Heart right ventricle (tissue), 16 donors: ENCODE measurements around the gene SMTN. TPM values are rescaled to one million over a fixed set of nuclear protein-coding genes. Genes with fewer than 3 reads are reported as not detected.

Source experiments
- ATAC-seq, 8 donors: fragments of 200-7000 bp; cut with Tn5 transposase; one replicate each; pipeline ENCODE4 v1.9.1; 2020; ENCODE audit warnings: mild to moderate bottlenecking in 8 of 8, moderate library complexity in 8 of 8, moderate number of reproducible peaks in 1 of 8
- DNase-seq, 2 donors: peaks; one replicate each; pipeline ENCODE4 v3.0.0-alpha.2; 2020
- H3K27ac ChIP-seq, 10 donors: fragments of 200-600 bp; sonication (generic) in 2 of 10; one replicate each; pipeline versions ENCODE4 v1.5.0 to v1.8.0; 2020 to 2022; ENCODE audit warnings: mild to moderate bottlenecking in 3 of 10
- H3K27me3 ChIP-seq, 7 donors: fragments of 200-600 bp; one replicate each; pipeline ENCODE4 v1.8.0; 2021 to 2022; ENCODE audit warnings: mild to moderate bottlenecking in 2 of 7
- H3K36me3 ChIP-seq, 9 donors: fragments of 200-600 bp; sonication (generic) in 1 of 9; one replicate each; pipeline versions ENCODE4 v1.5.0 to v1.8.0; 2020 to 2022; ENCODE audit warnings: mild to moderate bottlenecking in 2 of 9
- H3K4me1 ChIP-seq, 9 donors: fragments of 200-600 bp; sonication (generic) in 1 of 9; one replicate each; pipeline versions ENCODE4 v1.5.0 to v1.8.0; 2020 to 2022; ENCODE audit warnings: mild to moderate bottlenecking in 4 of 9
- H3K4me3 ChIP-seq, 10 donors: fragments of 200-600 bp; sonication (generic) in 2 of 10; one replicate each; pipeline versions ENCODE4 v1.5.0 to v1.8.0; 2020 to 2022; ENCODE audit warnings: mild to moderate bottlenecking in 7 of 10, moderate library complexity in 2 of 10
- H3K9me3 ChIP-seq, 11 donors: fragments of 200-600 bp in 10 of 11; sonication (generic) in 2 of 11; one replicate each; pipeline versions ENCODE4 v1.5.0 to v1.8.0; 2013 to 2022; ENCODE audit warnings: mild to moderate bottlenecking in 2 of 11, control low read depth in 1 of 11, moderate library complexity in 1 of 11
- WGBS, 2 donors: extraction: QIAGEN DNeasy Blood & Tissue Kit; methylation state at CpG; one replicate each; pipeline ENCODE4 v1.1.7; 2013; ENCODE audit warnings: inconsistent platforms in 1 of 2; 5-methylcytosine and 5-hydroxymethylcytosine counted together
- intact Hi-C, 10 donors: fragments of 100-400 bp; cut with DNase I; formaldehyde crosslinking; loops; one replicate each; pipeline versions ENCODE4 v1.11.1 to v1.14.2; 2022
- polyA plus RNA-seq, 2 donors: library from polyadenylated mRNA; stranded (reverse); fragments of 200-250 nt; gene quantifications; one replicate each; pipeline ENCODE4 v1.2.3, GENCODE V29; 2013
- total RNA-seq, 10 donors: library from RNA; stranded (reverse); fragmentation: NEBNext Ultra II Directional in 3 of 10; extraction: Animal tissue kit (Norgen Biotek cat#: 25700) in 3 of 10; gene quantifications; one replicate each; pipeline versions ENCODE4 v1.2.1 to v1.2.4, GENCODE V29; 2021 to 2023
- TF ChIP-seq, protein P1 (sequence below), 9 donors: fragments of 200-600 bp; sonication (generic) in 2 of 9; IDR thresholded peaks; one replicate each; pipeline versions ENCODE4 v1.5.0 to v1.8.0; 2021 to 2022; ENCODE audit warnings: antibody characterized with exemption in 9 of 9, mild to moderate bottlenecking in 5 of 9, moderate library complexity in 1 of 9
- donor health status: Arrhythmogenic right ventricular cardiomyopathy.
- donor health status: ischemic (EF 13 %, LVEDD 7.1; RV severe dilation, severe dysfunction).
- donor health status: healthy with polysubstance abuse.
- donor health status: DM: no; HTN: yes; CAD: no.
- donor health status: DM: no; HTN: no; CAD: no.
- donor health status: ischemic (EF 25% LVEDD 6.9; RV normal size, moderate dysfunction).
- donor health status: ischemic (EF 25% LVEDD 5.7; RV mildly dilated, moderate dysfunction).
- donor health status: healthy.
- donor health status: DM: yes; HTN: yes; CAD: no.
- donor health status: Ischemic cardiomyopathy.
- donor health status: ischemic (EF 35%, LVEDD 5.7; RV mildly dilated, moderate dysfunction).
- donor health status: nonischemic (EF 11% LVEDD 7.7; RV severe dilation, severe dysfunction).
- donor health status: DM: yes; HTN: yes; CAD: no.
- donor health status: PGD.
- donor health status: ischemic (EF 29% LVEDD 5.4; RV normal size, mild dysfunction).
- donor health status: nonischemic (EF 23%, LVEDD 6.1; RV moderate dilation, normal function).

SMTN gene
- total and polyA plus RNA-seq, 12 donors, result 64.2 to 398 (median 204) TPM

DNA sequence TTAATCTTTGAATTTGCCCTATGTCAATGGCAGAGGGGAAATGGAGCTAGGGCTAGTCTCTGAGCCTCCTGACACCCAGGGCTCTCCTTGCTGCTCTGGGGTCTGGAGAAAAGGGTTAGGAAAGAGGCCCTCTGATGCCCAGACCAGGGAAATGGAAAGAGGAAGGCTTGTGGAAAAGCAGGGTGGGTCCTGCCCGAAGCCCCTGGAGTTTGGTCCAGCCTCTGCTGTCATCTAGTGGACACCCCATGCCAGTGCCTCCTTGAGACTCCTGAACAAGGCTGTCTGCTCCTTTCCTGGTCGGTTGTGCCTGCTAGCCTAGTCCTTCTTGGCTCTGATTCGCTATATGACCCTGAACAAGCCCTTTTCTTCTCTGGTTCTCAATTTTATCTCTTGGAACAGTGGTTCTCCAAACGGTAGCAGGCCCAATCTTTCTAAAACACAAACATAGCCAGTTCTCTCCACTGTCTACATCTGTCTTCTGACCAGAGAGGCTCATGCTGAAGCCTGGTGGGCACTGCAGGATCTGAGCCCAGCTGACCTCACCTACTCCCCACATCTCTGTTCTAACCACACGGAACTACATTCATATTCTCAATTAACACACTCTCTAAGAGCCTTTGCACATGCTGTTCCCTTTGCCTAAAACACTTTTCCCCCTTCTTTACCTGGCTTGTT lies 68.0 kb downstream of the SMTN start:
- Histone ChIP-seq H3K4me1 (peaks cover 0 to 20% (median 12%) of the 10 kb centered on the region in 9 donors), H3K27me3 (no peaks in the 10 kb centered on the region), H3K4me3 (no peak overlapping the region), H3K36me3 (no peaks in the 10 kb centered on the region), H3K9me3 (peaks cover 0 to 15% (median 0%) of the 10 kb centered on the region in 11 donors), H3K27ac (peak overlapping the region; percentile 2 to 82 (median 77))
- DNase-seq, result peak; percentile 72 to 84
- TF ChIP-seq, protein P1, sequence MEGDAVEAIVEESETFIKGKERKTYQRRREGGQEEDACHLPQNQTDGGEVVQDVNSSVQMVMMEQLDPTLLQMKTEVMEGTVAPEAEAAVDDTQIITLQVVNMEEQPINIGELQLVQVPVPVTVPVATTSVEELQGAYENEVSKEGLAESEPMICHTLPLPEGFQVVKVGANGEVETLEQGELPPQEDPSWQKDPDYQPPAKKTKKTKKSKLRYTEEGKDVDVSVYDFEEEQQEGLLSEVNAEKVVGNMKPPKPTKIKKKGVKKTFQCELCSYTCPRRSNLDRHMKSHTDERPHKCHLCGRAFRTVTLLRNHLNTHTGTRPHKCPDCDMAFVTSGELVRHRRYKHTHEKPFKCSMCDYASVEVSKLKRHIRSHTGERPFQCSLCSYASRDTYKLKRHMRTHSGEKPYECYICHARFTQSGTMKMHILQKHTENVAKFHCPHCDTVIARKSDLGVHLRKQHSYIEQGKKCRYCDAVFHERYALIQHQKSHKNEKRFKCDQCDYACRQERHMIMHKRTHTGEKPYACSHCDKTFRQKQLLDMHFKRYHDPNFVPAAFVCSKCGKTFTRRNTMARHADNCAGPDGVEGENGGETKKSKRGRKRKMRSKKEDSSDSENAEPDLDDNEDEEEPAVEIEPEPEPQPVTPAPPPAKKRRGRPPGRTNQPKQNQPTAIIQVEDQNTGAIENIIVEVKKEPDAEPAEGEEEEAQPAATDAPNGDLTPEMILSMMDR (IDR thresholded peaks at IDR 0.05), result peak in 8 of 9 donors; percentile 83 to 97 (median 92)
- 16 to 20% methylated on average over 5 of the region's 5 CpGs for WGBS, 2 donors
- intact Hi-C loops, result loop anchor here (1.0 to 10.0 kb wide), 16 partner anchors 37 to 514 kb away; partner anchors contain the start of genes SELENOM (in 6 of the 10), MORC2 (in 1 of the 10), SLC35E4 (in 1 of the 10) and TUG1 (in 1 of the 10)
- peak; percentile 92 to 99 (median 96) for ATAC-seq

DNA sequence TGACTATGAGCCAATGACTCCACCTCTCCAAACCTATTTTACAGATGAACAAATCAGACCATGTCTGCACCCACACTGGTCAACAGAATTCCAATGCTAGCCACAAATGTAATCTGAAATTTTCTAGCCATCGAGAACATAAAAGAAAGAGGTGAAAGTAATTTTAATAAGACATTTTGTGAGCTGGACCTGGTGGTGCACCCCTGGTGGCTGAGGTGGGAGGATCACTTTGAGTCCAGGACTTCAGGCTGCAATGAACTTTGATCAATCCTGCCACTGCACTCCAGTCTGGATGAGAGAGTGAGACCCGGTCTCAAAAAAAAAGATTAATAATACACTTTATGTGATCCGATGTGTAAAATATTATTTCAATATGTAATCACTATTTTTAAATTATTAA lies 69.5 kb downstream of the SMTN start:
- intact Hi-C loops, result loop anchor here in 2 of 10 donors (10.0 kb wide), 1 partner anchor 386 kb away; no protein-coding TSS in a partner anchor
- DNase-seq (no peak), ATAC-seq (no peak)
- peaks cover 0 to 13% (median 0%) of the 10 kb centered on the region in 11 donors for H3K9me3 ChIP-seq
- no peaks in the 10 kb centered on the region for H3K27me3 ChIP-seq
- 90 to 92% methylated on average over 3 of the region's 3 CpGs for WGBS, 2 donors
- no peaks in the 10 kb centered on the region for H3K36me3 ChIP-seq
- H3K4me3 ChIP-seq, result no peak overlapping the region
- TF ChIP-seq, protein P1 (IDR thresholded peaks at IDR 0.05), result no peak
- H3K27ac ChIP-seq, result no peak overlapping the region
- peaks cover 0 to 31% (median 19%) of the 10 kb centered on the region in 9 donors for H3K4me1 ChIP-seq

DNA sequence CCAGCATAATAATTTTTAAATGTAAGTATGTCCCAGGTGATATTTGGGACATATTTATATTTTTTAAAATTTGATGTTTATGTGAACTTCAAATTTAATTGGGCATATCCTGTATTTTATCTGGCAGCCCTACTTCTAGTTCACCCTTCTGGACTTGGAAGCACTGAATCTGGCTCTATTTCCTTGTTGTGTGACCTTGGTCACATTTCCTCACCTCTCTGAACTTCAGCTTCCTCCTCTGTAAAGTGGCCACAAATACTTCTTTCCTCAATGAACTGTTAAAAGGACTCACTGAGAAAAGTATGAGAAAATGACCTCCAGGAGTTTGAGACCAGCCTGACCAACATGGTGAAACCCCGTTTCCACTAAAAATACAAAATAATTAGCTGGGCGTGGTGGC lies 70.8 kb downstream of the SMTN start:
- no peaks in the 10 kb centered on the region for H3K27me3 ChIP-seq
- TF ChIP-seq, protein P1 (IDR thresholded peaks at IDR 0.05), result no peak
- no peaks in the 10 kb centered on the region for H3K36me3 ChIP-seq
- intact Hi-C loops, result loop anchor here in 2 of 10 donors (10.0 kb wide), 1 partner anchor 387 kb away; no protein-coding TSS in a partner anchor
- peaks cover 2 to 39% (median 22%) of the 10 kb centered on the region in 9 donors for H3K4me1 ChIP-seq
- H3K9me3 ChIP-seq, result peaks cover 0 to 8% (median 0%) of the 10 kb centered on the region in 11 donors
- 89 to 90% methylated on average over 2 of the region's 2 CpGs for WGBS, 2 donors
- no peak overlapping the region for H3K4me3 ChIP-seq
- ATAC-seq (no peak), DNase-seq (no peak)
- no peak overlapping the region for H3K27ac ChIP-seq

DNA sequence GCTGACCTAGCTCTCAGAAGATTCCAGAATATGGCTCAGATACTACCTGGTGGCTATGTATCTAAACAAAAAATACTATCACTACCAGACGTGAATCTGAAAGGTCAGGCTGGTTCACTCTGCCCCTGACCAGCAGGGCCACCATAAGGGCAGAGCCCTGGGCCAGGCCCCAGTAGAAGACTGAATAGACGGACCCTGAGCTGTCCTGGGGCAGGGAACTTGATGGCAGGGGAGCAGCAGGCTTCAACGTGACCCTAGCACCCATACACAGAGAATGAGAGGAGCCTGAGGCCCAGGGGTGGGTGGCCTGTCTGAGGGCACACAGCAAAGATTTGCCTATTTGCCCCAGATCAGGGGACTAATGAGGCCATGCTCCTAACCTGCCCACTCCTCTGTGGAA lies 72.2 kb downstream of the SMTN start:
- TF ChIP-seq, protein P1 (IDR thresholded peaks at IDR 0.05), result no peak
- intact Hi-C loops, result loop anchor here in 2 of 10 donors (10.0 kb wide), 1 partner anchor 389 kb away; no protein-coding TSS in a partner anchor
- H3K27me3 ChIP-seq, result no peaks in the 10 kb centered on the region
- no peak overlapping the region for H3K4me3 ChIP-seq
- 72 to 81% methylated on average over 3 of the region's 3 CpGs for WGBS, 2 donors
- H3K9me3 ChIP-seq, result no peaks in the 10 kb centered on the region
- no peak for DNase-seq
- peaks cover 2 to 32% (median 19%) of the 10 kb centered on the region in 9 donors for H3K4me1 ChIP-seq
- no peak overlapping the region for H3K27ac ChIP-seq
- no peak for ATAC-seq
- no peaks in the 10 kb centered on the region for H3K36me3 ChIP-seq

Other genes with a start within 250 kb of the SMTN start
- gene MORC2, start 112.5 kb upstream of the SMTN start, total RNA-seq, result 10 to 100 TPM; 14.1 to 24.5 (median 20.5) TPM
- 10 to 100 TPM; 14.1 to 27.8 TPM for gene MORC2, start 112.5 kb upstream of the SMTN start, polyA plus RNA-seq
- gene TUG1, start 112.1 kb upstream of the SMTN start, total RNA-seq, result 10 to 100 TPM; 37.7 to 48.4 (median 44.2) TPM
- gene TUG1, start 112.1 kb upstream of the SMTN start, polyA plus RNA-seq, result 10 to 100 TPM; 18.6 to 40.2 TPM
- 10 to 100 TPM; 21.5 to 73.9 (median 45.3) TPM for gene SELENOM, start 26.2 kb downstream of the SMTN start, total RNA-seq
- gene SELENOM, start 26.2 kb downstream of the SMTN start, polyA plus RNA-seq, result 100 to 1,000 TPM; 122 to 134 TPM
- 10 to 100 TPM; 15.2 to 31.7 (median 19.3) TPM for gene INPP5J, start 41.6 kb downstream of the SMTN start, total RNA-seq
- gene INPP5J, start 41.6 kb downstream of the SMTN start, polyA plus RNA-seq, result 10 to 100 TPM in 1 of 2 donors, 1 to 10 TPM in 1; 7.9 to 14.0 TPM
- gene PLA2G3, start 59.2 kb downstream of the SMTN start, total RNA-seq, result not detected
- gene PLA2G3, start 59.2 kb downstream of the SMTN start, polyA plus RNA-seq, result under 1 TPM in 1 of 2 donors, not detected in 1; 0.01 TPM
- 10 to 100 TPM; 20.4 to 24.9 (median 22.0) TPM for gene RNF185, start 78.9 kb downstream of the SMTN start, total RNA-seq
- gene RNF185, start 78.9 kb downstream of the SMTN start, polyA plus RNA-seq, result 10 to 100 TPM; 12.2 to 18.7 TPM
- gene LIMK2, start 131.0 kb downstream of the SMTN start, total RNA-seq, result 10 to 100 TPM in 5 of 10 donors, 1 to 10 TPM in 5; 6.5 to 18.8 (median 9.7) TPM
- 10 to 100 TPM in 1 of 2 donors, 1 to 10 TPM in 1; 6.0 to 12.1 TPM for gene LIMK2, start 131.0 kb downstream of the SMTN start, polyA plus RNA-seq
- 10 to 100 TPM in 9 of 10 donors, 1 to 10 TPM in 1; 3.6 to 28.6 (median 17.6) TPM for gene PIK3IP1, start 211.2 kb downstream of the SMTN start, total RNA-seq
- gene PIK3IP1, start 211.2 kb downstream of the SMTN start, polyA plus RNA-seq, result 1 to 10 TPM; 3.7 to 7.9 TPM